Measurements from ENCODE around the gene TBC1D24. TPM values are rescaled to one million over a fixed set of nuclear protein-coding genes. Genes with fewer than 3 reads are reported as not detected.
A peak's percentile ranks its signal among the peaks of the same experiment; 100 is the strongest.
"Not testable (repeated sequence)": the region's sequence is repeated elsewhere in the genome, so short reads cannot be mapped to it uniquely, and the experiment has no call there.

TBC1D24 gene
- total RNA-seq, 1 donor from 2014 or later = 43.7 TPM

DNA sequence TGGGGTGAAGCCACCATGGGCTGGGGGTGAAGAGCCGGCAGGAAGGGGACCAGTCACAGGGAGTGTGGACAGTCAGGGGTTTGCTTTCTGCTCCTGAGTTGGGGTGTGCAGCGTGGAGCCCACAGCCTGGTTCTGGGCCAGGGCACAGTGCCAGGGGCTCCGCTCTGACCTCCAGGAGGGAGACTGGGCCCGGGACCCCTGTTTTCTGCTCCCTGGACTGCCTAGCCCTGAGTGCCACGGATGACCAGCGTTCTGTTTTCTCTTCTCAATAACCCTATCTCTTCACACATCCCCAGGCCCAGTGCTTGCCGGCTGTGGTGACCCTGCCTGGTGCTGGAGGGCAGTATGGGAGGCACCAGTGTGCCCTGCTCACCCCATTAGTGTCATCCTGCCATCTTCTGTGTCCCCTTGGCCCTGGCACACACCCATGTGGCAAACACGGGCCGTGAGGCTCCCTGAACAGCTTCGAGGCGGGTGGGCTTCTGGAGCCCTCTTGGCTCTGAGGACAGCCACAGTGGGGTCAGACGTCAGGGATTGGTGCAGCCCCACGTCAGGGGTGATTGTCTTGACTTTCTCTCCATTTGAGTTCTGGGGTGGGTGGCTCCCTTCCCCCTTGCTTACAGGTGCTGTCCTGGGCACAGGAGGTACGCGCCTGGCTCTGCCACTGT lies 55.2 kb downstream of the TBC1D24 start:
- no peak for ATAC-seq
- Histone ChIP-seq H3K27me3 (no peaks in the 10 kb centered on the region), H3K27ac (no peak overlapping the region), H3K4me1 (peaks cover 4% of the 10 kb centered on the region), H3K36me3 (peaks cover 43% of the 10 kb centered on the region), H3K9me3 (no peaks in the 10 kb centered on the region), H3K4me3 (no peak overlapping the region)
- no peak for DNase-seq
- TF ChIP-seq, protein P1, sequence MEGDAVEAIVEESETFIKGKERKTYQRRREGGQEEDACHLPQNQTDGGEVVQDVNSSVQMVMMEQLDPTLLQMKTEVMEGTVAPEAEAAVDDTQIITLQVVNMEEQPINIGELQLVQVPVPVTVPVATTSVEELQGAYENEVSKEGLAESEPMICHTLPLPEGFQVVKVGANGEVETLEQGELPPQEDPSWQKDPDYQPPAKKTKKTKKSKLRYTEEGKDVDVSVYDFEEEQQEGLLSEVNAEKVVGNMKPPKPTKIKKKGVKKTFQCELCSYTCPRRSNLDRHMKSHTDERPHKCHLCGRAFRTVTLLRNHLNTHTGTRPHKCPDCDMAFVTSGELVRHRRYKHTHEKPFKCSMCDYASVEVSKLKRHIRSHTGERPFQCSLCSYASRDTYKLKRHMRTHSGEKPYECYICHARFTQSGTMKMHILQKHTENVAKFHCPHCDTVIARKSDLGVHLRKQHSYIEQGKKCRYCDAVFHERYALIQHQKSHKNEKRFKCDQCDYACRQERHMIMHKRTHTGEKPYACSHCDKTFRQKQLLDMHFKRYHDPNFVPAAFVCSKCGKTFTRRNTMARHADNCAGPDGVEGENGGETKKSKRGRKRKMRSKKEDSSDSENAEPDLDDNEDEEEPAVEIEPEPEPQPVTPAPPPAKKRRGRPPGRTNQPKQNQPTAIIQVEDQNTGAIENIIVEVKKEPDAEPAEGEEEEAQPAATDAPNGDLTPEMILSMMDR (IDR thresholded peaks at IDR 0.05) = no peak
- intact Hi-C loops (cut with DNase I) = no loop called here

DNA sequence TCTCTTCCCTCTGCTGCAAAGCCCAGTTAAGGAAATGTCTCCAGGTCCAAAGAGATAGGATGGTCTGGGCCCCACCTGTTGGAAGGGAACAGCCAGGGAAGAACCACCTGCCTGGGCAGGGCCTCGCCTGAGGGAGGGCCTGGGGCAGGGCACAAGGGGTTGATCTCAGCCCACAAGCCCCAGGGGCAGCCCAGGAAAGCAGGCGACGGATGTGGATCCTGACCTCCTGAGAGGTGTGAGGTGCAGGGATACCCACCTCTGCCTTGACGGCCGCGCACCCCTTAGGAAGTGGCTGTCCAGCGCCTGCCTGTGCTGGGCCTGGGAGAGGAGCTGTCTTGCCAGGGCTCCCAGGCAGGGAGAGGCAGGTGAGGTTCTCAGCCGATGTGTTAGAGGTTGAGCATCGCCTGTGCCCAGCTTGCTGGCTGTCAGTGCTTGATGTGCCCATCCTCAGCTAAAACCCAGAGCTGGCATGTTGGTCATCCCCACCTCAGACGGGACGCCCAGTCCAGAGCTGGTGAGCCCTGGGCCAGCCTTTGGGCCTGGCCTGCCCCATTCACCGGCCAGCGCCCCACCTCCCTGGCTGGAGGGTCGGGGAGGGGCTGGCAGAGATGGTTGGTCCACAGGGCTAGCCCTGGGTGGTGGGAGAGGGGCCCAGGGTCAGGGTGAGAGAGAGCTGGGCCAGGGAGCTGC lies 55.8 kb downstream of the TBC1D24 start:
- TF ChIP-seq, protein P1 (IDR thresholded peaks at IDR 0.05) = no peak
- no peaks in the 10 kb centered on the region for H3K9me3 ChIP-seq
- no peaks in the 10 kb centered on the region for H3K27me3 ChIP-seq
- ATAC-seq (no peak), DNase-seq (peak; percentile 67)
- peak overlapping the region; percentile 89 for H3K27ac ChIP-seq
- peaks cover 36% of the 10 kb centered on the region for H3K36me3 ChIP-seq
- H3K4me3 ChIP-seq = no peak overlapping the region
- peaks cover 4% of the 10 kb centered on the region for H3K4me1 ChIP-seq
- intact Hi-C loops (cut with DNase I) = no loop called here

DNA sequence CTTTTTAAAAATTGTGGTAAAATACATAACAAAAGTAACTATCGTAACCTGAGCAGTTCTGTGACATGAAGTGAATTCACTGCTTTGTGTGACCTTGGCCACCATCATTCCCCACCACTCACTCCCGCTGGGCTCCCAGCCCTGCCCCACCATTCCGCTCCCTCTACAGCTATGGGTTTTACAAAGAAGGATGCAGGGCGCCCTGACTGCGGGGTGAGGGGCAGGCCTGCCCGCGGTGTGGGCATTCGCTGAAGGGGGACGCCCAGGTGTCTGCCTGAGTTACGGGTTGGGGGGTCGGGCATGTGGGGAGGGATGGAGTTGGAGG lies 56.4 kb downstream of the TBC1D24 start, which contains the start of gene CEMP1:
CEMP1 (minus strand) TSS at position 38 of the 325 bp plus-strand sequence. CDS start 335 bp downstream, outside the sequence.
- Histone ChIP-seq H3K27me3 (no peaks in the 10 kb centered on the region), H3K9me3 (no peaks in the 10 kb centered on the region), H3K4me3 (peak within 1 kb of the TSS; percentile 63), H3K27ac (peak within 1 kb of the TSS; percentile 89), H3K36me3 (peaks cover 34% of the 10 kb centered on the region), H3K4me1 (peaks cover 9% of the 10 kb centered on the region)
- intact Hi-C loops (cut with DNase I) = no loop called here
- TF ChIP-seq, protein P1 (IDR thresholded peaks at IDR 0.05) = no peak
- no peak for ATAC-seq
- no peak for DNase-seq

DNA sequence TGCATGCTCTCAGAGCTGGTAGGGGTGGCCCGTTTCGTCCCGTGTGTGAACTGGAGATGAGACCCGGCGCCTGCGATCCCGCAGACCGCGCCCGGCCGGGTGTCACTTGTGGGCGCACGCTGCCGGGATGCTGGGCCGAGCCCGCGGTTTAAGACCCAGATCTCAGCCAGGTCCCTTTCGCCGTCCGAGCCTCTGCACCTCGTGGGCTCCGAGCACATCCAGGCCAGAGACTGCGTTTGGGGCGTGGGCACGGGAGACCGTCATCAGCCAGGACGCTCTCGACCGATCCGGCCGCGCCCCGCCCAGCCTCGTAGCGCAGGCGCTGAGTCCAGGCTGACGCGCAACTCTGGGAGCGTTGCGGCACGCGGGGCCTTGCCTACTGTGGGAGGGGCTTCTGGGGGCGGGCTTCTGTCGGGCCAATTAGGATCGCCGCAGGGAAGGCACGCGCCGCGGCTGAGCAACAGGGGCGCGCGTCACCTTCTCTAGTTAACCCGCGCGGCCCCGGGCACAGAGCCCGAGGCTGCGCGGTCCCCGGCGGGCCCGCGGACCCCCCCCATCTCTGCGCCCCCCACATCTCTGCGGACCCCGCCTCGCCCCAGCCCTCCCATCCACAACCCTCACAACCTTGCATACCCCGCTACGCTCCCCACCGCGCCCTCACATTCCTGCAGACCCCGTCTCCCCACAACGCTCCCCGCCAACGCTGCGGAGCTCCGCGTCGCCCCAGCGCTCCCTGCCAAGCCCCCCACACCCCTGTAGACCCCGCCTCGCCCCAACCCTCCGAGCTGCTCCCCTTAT lies 57.0 kb downstream of the TBC1D24 start:
- H3K27ac ChIP-seq = peak overlapping the region; percentile 89
- peaks cover 12% of the 10 kb centered on the region for H3K4me1 ChIP-seq
- H3K4me3 ChIP-seq = peak overlapping the region; percentile 63
- TF ChIP-seq, protein P1 (IDR thresholded peaks at IDR 0.05) = no peak
- H3K36me3 ChIP-seq = peaks cover 32% of the 10 kb centered on the region
- intact Hi-C loops (cut with DNase I) = no loop called here
- DNase-seq (peak; percentile 100), ATAC-seq (peak; percentile 94)
- H3K27me3 ChIP-seq = no peaks in the 10 kb centered on the region
- no peaks in the 10 kb centered on the region for H3K9me3 ChIP-seq

DNA sequence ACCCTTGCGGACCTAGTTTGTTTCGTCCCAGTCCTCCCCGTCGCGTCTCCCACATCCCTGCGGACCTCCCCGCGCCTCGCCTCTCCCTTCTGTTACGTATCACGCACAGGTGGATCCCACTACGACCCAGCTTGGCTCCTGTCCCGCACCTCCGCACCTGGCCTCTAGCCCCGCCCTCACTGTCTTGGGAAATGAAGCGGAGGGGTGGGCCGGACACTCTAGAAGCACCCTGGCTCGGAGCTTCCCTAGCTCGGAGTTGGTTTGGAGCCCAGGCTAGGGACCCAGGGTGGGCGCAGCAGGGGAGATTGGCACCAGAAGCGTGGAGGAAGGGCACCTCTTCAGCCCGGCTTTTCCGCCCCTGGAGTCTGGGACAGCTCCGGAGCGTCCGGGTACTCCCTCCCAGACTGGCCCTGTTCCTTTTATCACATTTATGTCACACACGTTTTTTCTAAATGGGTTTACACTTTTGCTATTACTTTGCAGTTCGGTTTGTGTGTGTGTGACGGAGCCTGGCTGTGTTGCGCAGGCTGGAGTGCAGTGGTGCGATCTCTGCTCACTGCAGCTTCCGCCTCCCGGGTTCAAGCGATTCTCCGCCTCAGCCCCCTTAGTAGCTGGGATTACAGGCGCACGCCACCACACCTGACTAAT lies 57.7 kb downstream of the TBC1D24 start:
- intact Hi-C loops (cut with DNase I) = no loop called here
- H3K27me3 ChIP-seq = no peaks in the 10 kb centered on the region
- peaks cover 18% of the 10 kb centered on the region for H3K4me1 ChIP-seq
- TF ChIP-seq, protein P1 (IDR thresholded peaks at IDR 0.05) = no peak
- peaks cover 25% of the 10 kb centered on the region for H3K36me3 ChIP-seq
- H3K9me3 ChIP-seq = no peaks in the 10 kb centered on the region
- ATAC-seq (peak; percentile 59), DNase-seq (peak; percentile 93)
- peak overlapping the region; percentile 89 for H3K27ac ChIP-seq
- H3K4me3 ChIP-seq = peak overlapping the region; percentile 63

DNA sequence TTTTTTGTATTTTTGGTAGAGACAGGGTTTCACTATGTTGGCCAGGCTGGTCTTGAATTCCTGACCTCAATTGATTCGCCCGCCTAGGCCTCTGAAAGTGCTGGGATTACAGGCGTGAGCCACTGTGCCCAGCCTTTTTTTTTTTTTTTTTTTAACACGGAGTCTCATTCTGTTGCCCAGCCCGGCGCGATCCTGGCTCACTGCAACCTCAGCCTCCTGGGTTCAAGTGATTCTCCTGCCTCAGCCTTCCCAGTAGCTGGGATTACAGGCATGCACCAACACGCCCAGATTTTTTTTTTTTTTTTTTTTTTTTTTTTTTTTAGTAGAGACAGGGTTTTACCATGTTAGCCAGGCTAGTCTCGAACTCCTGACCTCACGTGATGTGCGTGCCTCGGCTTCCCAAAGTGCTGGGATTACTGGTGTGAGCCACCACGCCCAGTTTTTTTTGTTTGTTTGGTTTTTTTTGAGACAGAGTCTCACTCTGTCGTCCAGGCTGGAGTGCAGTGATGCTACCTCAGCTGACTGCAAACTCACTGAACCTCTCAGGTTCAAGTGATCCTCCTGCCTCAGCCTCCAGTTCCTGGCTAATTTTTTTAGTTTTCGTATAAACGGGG lies 58.3 kb downstream of the TBC1D24 start:
- DNase-seq = peak; percentile 64
- peak overlapping the region; percentile 89 for H3K27ac ChIP-seq
- H3K27me3 ChIP-seq; H3K9me3 ChIP-seq; ATAC-seq; intact Hi-C loops (cut with DNase I): not testable (repeated sequence)
- peaks cover 18% of the 10 kb centered on the region for H3K36me3 ChIP-seq
- peaks cover 18% of the 10 kb centered on the region for H3K4me1 ChIP-seq
- peak overlapping the region; percentile 63 for H3K4me3 ChIP-seq

Data from upper lobe of right lung (tissue), 1 donor.